Colon (tissue), 2 donors: ENCODE results near the gene MED31.

ENCODE experiments used
- FAIRE-seq: peaks from 2 replicates; lab custom pipeline; 2012; peaks lifted over from hg19 to GRCh38; lab: Jason Lieb, UNC
- donor health status: control.
- donor health status: control.

The MED31 gene

GRCh38 chr17:6654841-6655731 lies 3.7 kb upstream of the MED31 start:
- FAIRE-seq = no peak

- no peak for FAIRE-seq
Observed at GRCh38 chr17:6651919-6652452, 581 bp upstream of the MED31 start.

GRCh38 chr17:6648181-6648580 lies 3.2 kb downstream of the MED31 start:
- no peak for FAIRE-seq

- no peak for FAIRE-seq
Observed at GRCh38 chr17:6643451-6644125, 7.8 kb downstream of the MED31 start.

DNA sequence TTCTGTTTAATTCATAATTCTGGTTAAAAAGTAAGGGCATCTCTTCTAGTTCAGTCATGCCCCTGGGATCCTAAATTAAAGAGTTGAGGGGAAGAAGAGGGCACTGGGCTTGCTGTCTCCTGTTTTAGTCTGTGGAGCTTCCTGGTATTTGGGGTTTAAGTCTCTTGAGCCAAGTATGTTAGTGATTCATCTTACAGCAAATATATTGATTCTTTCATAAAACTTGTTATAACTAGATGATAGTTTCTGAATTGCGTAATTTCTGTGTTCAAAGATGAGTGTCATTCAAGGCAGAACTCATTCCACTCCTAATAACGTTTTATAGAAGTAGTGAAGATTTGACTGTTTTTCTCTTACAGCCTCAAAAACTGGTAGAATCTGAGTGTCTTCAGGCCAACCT lies 8.8 kb downstream of the MED31 start:
- FAIRE-seq = no peak

DNA sequence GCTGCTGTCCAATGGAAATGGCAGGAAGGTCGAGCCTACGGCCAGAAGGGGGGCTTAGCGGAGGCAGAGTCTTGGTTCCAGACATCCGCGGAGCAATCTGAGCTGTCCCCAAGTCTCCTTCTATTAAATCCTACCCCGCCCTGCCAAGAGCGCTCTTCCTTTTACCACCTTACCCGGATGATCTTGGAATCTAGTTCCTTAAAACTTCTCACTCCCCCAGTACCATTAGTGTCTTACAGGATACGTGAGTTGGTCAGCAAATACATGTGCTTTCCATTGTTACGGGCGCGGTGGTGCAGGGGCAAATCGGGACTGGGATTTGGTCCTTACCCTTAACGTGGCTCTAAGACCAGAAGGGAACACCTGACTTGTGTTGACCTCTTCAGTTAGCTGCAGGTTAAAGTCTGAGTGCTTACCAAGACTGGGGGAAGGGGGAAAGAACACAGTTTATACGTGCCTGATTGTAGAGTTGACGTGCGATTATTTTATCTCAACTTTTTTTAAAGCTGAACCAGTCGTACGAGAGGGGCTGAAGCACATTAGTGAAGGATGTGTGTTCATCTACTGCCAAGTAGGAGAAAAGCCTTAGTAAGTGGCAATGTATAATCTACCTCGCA lies 10.1 kb downstream of the MED31 start:
- no peak for FAIRE-seq

- FAIRE-seq = no peak
Observed at GRCh38 chr17:6640536-6641246, 10.7 kb downstream of the MED31 start, which contains the start of the genes KIAA0753 and TXNDC17. Gene KIAA0753 (minus strand): TSS chr17:6640711. CDS start chr17:6635103, 5,608 bp downstream. Gene TXNDC17 (plus strand): TSS chr17:6641060. CDS start chr17:6641083, 23 bp downstream.

DNA sequence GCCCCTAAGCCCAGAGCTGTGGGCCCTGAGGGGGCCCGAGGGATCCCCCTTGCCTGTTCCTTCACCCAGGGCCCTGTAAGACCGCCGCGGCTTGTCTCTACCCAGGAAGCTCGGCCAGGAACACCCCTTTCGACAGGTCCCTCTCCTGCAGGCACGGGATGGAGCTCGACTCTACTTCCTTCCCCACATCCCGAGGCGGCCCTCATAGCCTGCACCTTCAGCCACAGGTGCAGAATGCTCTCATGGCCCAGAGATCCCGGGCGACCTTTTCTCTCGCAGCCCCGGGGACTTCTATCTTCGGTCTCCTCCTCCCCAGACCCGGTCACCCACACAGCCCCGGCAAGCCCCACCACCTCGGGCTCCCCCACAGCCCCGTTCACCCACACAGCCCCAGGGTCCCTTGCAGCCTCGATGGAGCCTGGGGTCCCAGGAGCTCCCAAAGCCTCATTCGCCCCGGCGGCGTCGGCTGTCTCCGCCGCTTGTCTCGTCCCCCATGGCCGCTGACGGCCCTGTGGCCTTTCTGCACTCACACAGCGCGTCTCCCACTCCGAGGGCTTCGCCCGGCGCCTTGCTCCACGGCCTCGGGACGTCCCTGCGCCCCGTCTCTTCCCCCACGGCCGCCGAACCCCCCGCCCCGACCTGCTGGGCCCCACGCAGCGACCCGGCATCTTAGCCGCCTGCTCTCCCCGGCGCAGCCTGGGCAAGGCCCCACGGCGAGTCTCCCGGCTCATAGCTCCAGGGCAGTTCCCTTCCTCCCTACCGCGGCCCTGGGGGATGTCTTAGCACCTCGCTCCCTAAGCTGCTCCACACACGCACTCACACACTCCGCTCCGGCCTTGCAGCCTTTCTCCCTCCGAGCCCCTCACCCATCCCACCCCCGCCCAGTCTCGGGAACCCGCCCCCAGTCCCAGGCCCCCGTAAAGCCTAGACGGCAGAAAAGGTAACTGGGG lies 11.5 kb downstream of the MED31 start:
- no peak for FAIRE-seq

- FAIRE-seq = no peak
Observed at GRCh38 chr17:6639014-6639585, 12.3 kb downstream of the MED31 start.

DNA sequence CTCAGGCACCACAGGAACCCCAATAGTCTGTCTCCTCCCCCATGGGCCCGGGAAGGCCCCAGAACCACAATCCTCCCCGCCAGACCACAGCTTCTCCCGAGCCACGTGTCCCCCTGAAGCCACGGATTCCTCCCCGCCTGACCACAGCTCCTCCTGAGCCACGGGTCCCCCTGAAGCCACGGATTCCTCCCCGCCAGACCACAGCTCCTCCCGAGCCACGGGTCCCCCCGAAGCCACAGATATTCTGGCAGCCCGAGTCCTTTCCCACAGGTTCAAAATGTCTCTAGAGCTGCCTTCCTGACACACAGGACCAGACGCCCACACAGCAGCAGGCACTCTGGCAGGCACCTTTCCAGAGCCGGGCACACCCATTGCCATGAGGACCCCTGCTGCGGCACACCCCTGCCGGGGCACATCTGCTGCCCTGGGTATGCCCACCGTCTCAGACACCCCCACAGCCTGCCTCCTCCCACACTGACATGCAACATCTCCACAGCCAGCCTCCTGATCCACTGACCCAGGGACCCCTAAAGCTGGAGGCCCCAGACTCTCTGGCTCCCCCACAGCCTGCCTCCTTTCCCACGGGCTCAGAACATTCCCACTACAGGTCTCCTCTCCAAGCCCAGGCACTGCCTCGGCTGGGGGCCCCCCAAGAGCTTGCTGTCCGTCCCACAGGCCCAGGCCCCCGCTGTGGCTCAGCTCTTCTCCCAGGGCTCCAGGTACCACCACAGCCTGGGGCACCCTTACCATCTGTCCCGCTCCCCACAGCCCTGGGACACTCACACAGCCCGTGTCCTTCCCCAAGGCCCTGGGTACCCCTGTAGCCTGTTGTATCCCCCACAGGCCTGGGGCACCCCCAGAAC lies 13.1 kb downstream of the MED31 start:
- no peak for FAIRE-seq

GRCh38 chr17:6637458-6637840 lies 14.0 kb downstream of the MED31 start:
- FAIRE-seq = no peak

GRCh38 chr17:6636616-6637457 lies 14.6 kb downstream of the MED31 start:
- no peak for FAIRE-seq

DNA sequence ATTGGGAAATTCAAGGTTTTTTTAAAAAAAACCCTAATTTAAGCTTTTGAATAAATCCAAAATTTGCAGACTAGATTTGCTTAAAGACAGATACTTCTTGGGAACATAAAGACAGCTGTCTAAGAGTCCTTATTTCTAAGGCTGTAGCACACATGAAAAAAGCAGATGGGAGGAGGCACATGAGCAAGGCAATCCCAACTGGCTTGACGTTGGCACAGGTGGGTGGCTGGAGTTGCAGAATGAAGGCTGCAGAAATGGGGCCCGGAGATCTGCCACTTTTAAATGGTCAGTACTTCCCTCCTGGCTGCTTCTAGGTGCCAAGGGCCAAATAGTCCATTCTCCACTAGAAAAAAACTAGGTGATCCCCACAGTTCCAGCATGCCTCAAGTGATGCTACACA lies 15.3 kb downstream of the MED31 start:
- FAIRE-seq = no peak

DNA sequence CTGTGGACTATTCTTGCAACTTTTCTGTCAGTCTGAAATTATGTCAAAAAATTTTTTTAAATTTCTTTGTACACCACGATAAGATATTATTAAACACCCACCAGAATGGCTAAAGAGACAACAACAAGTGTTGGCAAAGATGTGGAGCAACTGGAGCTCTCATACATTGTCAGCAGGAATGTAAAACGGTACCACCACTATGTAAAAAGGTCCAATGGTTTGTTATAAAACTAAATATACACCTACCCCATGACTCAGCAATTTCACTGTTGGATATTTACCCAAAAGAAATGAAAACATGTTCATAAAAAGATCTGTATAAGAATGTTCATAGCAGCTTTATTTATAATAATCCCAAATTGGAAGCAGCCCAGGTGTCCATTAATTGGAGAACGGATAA lies 18.1 kb downstream of the MED31 start:
- no peak for FAIRE-seq

DNA sequence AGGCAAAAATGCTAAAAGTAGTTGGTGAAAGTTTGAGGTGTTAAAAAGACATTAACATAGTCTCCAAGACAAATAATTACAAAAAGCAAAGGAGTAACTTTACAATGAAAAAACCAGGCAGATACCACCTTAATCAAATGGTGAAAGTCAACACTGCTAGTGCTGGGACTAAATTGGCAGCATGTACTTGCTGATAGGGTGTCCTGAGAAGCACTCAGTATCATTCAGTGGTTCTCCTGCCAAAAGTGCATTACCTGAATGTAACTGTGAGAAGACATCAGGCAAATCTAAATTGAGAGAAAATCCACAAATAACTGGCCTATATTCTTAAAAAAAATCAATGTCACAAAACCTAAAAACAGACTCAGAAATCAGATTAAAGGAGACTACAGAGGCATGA lies 18.9 kb downstream of the MED31 start:
- no peak for FAIRE-seq

GRCh38 chr17:6630390-6630789 lies 21.0 kb downstream of the MED31 start:
- no peak for FAIRE-seq

DNA sequence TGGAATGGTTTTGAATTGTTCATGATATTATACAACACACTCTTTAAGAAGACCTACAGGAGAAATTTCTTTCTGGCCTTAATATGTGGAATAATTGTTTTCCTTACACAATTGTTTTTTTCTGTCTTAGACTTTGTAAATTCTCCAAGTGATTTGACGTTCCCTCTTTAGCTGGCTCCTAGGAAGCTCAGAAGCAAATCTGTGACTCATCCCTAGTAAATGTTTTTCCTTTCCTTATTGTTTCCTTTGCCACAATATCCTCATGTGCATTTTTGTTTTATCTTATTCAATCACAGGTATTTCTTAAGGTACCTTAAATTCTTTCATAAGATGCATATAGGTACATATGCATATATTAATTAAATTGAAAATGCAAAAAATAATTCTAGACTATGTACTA lies 24.4 kb downstream of the MED31 start:
- FAIRE-seq = no peak

DNA sequence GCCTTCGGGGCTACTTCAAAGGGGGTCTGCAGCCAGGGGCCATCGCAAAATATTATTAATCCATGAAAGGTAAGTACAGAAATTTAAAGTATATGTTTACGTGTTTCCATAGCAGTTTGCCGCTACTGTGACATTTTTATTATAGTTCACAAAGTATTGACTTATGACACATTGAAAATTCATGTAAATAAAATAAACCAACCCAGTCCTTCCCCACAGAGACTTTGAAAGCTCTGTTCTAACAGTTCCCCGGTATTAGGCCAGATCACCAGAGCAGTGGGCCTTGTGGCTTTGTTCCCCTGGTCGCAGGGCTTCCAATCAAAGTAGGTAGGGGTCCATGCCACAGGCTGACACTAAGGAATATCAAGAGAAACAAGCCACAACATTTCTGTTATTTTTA lies 24.8 kb downstream of the MED31 start:
- no peak for FAIRE-seq

- no peak for FAIRE-seq
Observed at GRCh38 chr17:6623941-6624340, 27.5 kb downstream of the MED31 start.
